Measurements from ENCODE around the gene FGFRL1.

- TF ChIP-seq CTCF (IDR thresholded peaks at IDR 0.05) (no peak), POLR2A (IDR thresholded peaks at IDR 0.05) (no peak)
These were observed 9.2 kb upstream of the FGFRL1 start for GRCh38 chr4:1002131-1002630.
